Ovary (tissue), 9 donors: ENCODE results near the gene EVL. TPM values are rescaled to one million over a fixed set of nuclear protein-coding genes. Genes with fewer than 3 reads are reported as not detected.

Experiments
- DNase-seq, 5 donors: peaks; one replicate each; pipeline ENCODE4 v3.0.0-alpha.2; 2019 to 2020
- H3K27ac ChIP-seq, 2 donors: fragments of 200-600 bp; one replicate each; pipeline versions ENCODE4 v1.5.1 to v1.8.0; 2019 to 2022
- H3K27me3 ChIP-seq: fragments of 200-600 bp; one replicate; pipeline ENCODE4 v1.8.0; 2022
- H3K36me3 ChIP-seq: fragments of 200-600 bp; sonication (generic); one replicate; pipeline ENCODE4 v1.5.1; 2019
- H3K4me1 ChIP-seq: one replicate; pipeline ENCODE4 v1.8.1; 2013; ENCODE audit warnings: mild to moderate bottlenecking, moderate library complexity; ENCODE audit not compliant: insufficient read depth
- H3K4me3 ChIP-seq: fragments of 200-600 bp; sonication (generic); one replicate; pipeline ENCODE4 v1.5.1; 2017
- H3K9me3 ChIP-seq, 2 donors: fragments of 200-600 bp in 1 of 2; sonication (generic) in 1 of 2; one replicate each; pipeline versions ENCODE4 v1.5.1 to v1.8.1; 2013 to 2019; ENCODE audit warnings: mild to moderate bottlenecking in 1 of 2, moderate library complexity in 1 of 2
- EP300 ChIP-seq: sonication (generic); formaldehyde crosslinking; IDR thresholded peaks from one replicate; pipeline ENCODE4 v1.6.1; 2017; ENCODE audit warnings: antibody characterized with exemption
- POLR2A ChIP-seq: fragments of 450-650 bp; IDR thresholded peaks from one replicate; pipeline ENCODE4 v1.6.1; 2017; ENCODE audit warnings: antibody characterized with exemption, mild to moderate bottlenecking, moderate library complexity
- WGBS, 3 donors: extraction: QIAGEN DNeasy Blood & Tissue Kit in 1 of 3; methylation state at CpG; one replicate each; pipeline versions ENCODE4 v1.1.5 to v1.1.7; 2013 to 2017; 5-methylcytosine and 5-hydroxymethylcytosine counted together
- intact Hi-C, 4 donors: fragments of 100-400 bp; cut with DNase I; formaldehyde crosslinking; loops; one replicate each; pipeline versions ENCODE4 v1.11.0 to v1.15.1; 2022 to 2023
- polyA plus RNA-seq, 2 donors: library from polyadenylated mRNA; stranded (reverse); fragments of 200-250 nt in 1 of 2; fragments of 350-450 nt in 1 of 2; fragmentation: Illumina TruSeq in 1 of 2; extraction: RNeasy Lipid Tissue Mini Kit (QIAGEN cat#74804) in 1 of 2; gene quantifications; one replicate each; pipeline ENCODE4 v1.2.3, GENCODE V29; 2013 to 2014
- total RNA-seq, 7 donors: library from RNA; depleted of rRNA in 2 of 7; stranded (reverse); fragments of >200 nt in 2 of 7; fragmentation: NEBNext Ultra II Directional in 3 of 7; extraction: Animal tissue kit (Norgen Biotek cat#: 25700) in 3 of 7; gene quantifications; one replicate each; pipeline versions ENCODE4 v1.1.0 to v1.2.4, GENCODE V29; 2016 to 2023
- TF ChIP-seq, protein P1 (sequence below), 3 donors: fragments of 450-650 bp in 2 of 3; fragments of 200-600 bp in 1 of 3; IDR thresholded peaks; one replicate each; pipeline versions ENCODE4 v1.5.1 to v1.8.0; 2016 to 2022; ENCODE audit warnings: antibody characterized with exemption in 3 of 3, mild to moderate bottlenecking in 1 of 3
- donor health status: DM: no; HTN: no; CAD: no; lungs with moderate emphysema.
- donor health status: DM: no; HTN: no; CAD: no.
- donor health status: Bipolar disorder and iron deficiency.
- donor health status: DM: yes; HTN: yes; CAD: no.
- donor health status: DM: no; HTN: no; CAD: no.
- donor health status: DM: yes; HTN: yes; CAD: no.

EVL gene
- total and polyA plus RNA-seq, 9 donors = 41.0 to 105 (median 66.1) TPM

DNA sequence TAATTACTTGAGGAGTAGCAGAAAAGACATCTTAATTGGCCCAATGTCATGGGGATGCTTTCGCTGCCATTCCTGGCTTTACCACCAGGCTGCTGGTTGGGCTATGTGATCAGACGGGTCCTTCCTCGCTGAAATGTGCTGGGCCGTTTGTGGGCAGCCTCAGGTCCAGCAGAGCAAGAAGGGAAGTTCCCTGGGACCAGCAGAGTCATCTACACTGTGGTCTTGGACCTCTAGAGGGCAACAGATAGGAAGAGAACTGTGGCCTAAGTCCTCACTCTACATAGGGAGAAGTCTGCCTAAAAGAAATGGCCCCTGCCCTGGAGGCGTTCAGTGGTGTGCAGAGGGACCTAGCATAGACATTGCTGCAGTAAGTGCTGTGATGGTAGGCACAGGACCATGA, 10.9 kb downstream of the EVL start:
- Histone ChIP-seq H3K9me3 (no peaks in the 10 kb centered on the region), H3K27me3 (no peaks in the 10 kb centered on the region), H3K27ac (no peak overlapping the region), H3K36me3 (no peaks in the 10 kb centered on the region), H3K4me1 (no peaks in the 10 kb centered on the region), H3K4me3 (no peak overlapping the region)
- TF ChIP-seq POLR2A (no peak), EP300 (no peak)
- TF ChIP-seq, protein P1, sequence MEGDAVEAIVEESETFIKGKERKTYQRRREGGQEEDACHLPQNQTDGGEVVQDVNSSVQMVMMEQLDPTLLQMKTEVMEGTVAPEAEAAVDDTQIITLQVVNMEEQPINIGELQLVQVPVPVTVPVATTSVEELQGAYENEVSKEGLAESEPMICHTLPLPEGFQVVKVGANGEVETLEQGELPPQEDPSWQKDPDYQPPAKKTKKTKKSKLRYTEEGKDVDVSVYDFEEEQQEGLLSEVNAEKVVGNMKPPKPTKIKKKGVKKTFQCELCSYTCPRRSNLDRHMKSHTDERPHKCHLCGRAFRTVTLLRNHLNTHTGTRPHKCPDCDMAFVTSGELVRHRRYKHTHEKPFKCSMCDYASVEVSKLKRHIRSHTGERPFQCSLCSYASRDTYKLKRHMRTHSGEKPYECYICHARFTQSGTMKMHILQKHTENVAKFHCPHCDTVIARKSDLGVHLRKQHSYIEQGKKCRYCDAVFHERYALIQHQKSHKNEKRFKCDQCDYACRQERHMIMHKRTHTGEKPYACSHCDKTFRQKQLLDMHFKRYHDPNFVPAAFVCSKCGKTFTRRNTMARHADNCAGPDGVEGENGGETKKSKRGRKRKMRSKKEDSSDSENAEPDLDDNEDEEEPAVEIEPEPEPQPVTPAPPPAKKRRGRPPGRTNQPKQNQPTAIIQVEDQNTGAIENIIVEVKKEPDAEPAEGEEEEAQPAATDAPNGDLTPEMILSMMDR (IDR thresholded peaks at IDR 0.05) = no peak
- 91 to 100% (median 94%) methylated on average over 5 of the region's 5 CpGs for WGBS, 3 donors
- intact Hi-C loops = no loop called here
- DNase-seq = no peak

GRCh38 chr14:100076606-100077005, 11.4 kb downstream of the EVL start:
- TF ChIP-seq POLR2A (no peak), EP300 (no peak)
- TF ChIP-seq, protein P1 (IDR thresholded peaks at IDR 0.05) = no peak
- DNase-seq = peak in 1 of 5 donors; percentile 24
- WGBS, 3 donors = 86 to 93% (median 90%) methylated on average over 7 of the region's 7 CpGs

GRCh38 chr14:100077441-100077840, 12.2 kb downstream of the EVL start:
- Histone ChIP-seq H3K4me1 (no peaks in the 10 kb centered on the region), H3K36me3 (no peaks in the 10 kb centered on the region), H3K27me3 (no peaks in the 10 kb centered on the region), H3K4me3 (no peak overlapping the region), H3K27ac (no peak overlapping the region), H3K9me3 (no peaks in the 10 kb centered on the region)
- intact Hi-C loops = no loop called here
- 97 to 98% (median 98%) methylated on average over 9 of the region's 9 CpGs for WGBS, 3 donors
- TF ChIP-seq POLR2A (no peak), EP300 (no peak)
- TF ChIP-seq, protein P1 (IDR thresholded peaks at IDR 0.05) = no peak
- no peak for DNase-seq

More at GRCh38 chr14:100076606-100077005, 11.4 kb downstream of the EVL start:
- no peaks in the 10 kb centered on the region for H3K36me3 ChIP-seq
- no peaks in the 10 kb centered on the region for H3K27me3 ChIP-seq
- no peak overlapping the region for H3K4me3 ChIP-seq
- H3K9me3 ChIP-seq = no peaks in the 10 kb centered on the region
- no peaks in the 10 kb centered on the region for H3K4me1 ChIP-seq
- intact Hi-C loops = no loop called here
- no peak overlapping the region for H3K27ac ChIP-seq

DNA sequence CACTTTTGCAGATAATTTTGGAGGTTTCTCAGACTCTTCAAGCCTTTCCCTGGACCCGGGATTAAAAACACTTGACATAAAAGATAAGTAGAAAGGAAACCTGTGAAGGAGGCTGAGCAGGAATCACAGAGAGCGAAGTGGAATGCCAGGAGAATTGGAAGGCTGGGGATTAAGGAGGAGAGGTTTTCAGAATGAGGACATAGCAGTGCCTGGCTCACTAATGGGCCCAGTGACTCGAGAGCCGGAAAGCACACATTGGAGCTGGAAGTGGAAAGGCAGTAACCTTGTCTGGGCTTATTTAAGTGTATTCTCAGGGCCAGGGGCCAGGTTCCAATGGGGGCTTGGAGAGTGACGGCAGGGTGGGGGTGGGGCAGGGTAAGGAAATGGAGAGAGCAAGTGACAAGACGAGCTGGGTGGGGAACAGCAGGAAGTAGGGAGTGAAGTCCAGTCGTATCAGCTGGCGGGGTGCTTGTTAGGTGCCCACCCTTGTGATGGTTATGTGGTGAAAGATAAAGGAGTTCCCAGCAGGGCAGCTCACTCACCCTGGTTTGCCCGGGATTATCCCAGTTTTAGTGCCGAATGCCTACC, 13.1 kb downstream of the EVL start:
- Histone ChIP-seq H3K36me3 (no peaks in the 10 kb centered on the region), H3K4me1 (no peaks in the 10 kb centered on the region), H3K27ac (no peak overlapping the region), H3K4me3 (no peak overlapping the region), H3K9me3 (no peaks in the 10 kb centered on the region), H3K27me3 (no peaks in the 10 kb centered on the region)
- no peak for DNase-seq
- intact Hi-C loops = no loop called here
- WGBS, 3 donors = 84 to 86% (median 85%) methylated on average over 10 of the region's 10 CpGs
- TF ChIP-seq POLR2A (no peak), EP300 (no peak)
- TF ChIP-seq, protein P1 (IDR thresholded peaks at IDR 0.05) = no peak
